ENCODE measurements around the gene PLCD1. TPM values are rescaled to one million over a fixed set of nuclear protein-coding genes. Genes with fewer than 3 reads are reported as not detected.
A peak's percentile ranks its signal among the peaks of the same experiment; 100 is the strongest.

PLCD1 gene
- total RNA-seq, 6 donors from 2014 or later = 20.8 to 80.1 (median 36.1) TPM

GRCh38 chr3:38043486-38043885 is 14.0 kb upstream of the PLCD1 start:
- Histone ChIP-seq H3K4me1 (peaks cover 12 to 20% (median 16%) of the 10 kb centered on the region in 4 donors), H3K36me3 (no peaks in the 10 kb centered on the region), H3K27me3 (no peaks in the 10 kb centered on the region), H3K27ac (no peak overlapping the region), H3K9me3 (no peaks in the 10 kb centered on the region), H3K4me3 (no peak overlapping the region)
- TF ChIP-seq POLR2AphosphoS5 (IDR thresholded peaks at IDR 0.05) (no peak), POLR2A (IDR thresholded peaks at IDR 0.05) (no peak), EP300 (IDR thresholded peaks at IDR 0.05) (no peak)
- TF ChIP-seq, protein P1, sequence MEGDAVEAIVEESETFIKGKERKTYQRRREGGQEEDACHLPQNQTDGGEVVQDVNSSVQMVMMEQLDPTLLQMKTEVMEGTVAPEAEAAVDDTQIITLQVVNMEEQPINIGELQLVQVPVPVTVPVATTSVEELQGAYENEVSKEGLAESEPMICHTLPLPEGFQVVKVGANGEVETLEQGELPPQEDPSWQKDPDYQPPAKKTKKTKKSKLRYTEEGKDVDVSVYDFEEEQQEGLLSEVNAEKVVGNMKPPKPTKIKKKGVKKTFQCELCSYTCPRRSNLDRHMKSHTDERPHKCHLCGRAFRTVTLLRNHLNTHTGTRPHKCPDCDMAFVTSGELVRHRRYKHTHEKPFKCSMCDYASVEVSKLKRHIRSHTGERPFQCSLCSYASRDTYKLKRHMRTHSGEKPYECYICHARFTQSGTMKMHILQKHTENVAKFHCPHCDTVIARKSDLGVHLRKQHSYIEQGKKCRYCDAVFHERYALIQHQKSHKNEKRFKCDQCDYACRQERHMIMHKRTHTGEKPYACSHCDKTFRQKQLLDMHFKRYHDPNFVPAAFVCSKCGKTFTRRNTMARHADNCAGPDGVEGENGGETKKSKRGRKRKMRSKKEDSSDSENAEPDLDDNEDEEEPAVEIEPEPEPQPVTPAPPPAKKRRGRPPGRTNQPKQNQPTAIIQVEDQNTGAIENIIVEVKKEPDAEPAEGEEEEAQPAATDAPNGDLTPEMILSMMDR (IDR thresholded peaks at IDR 0.05) = no peak
- 75 to 84% methylated on average over 4 of the region's 4 CpGs for WGBS, 2 donors
- DNase-seq = no peak
- ATAC-seq (ENCODE audit: low FRiP score in 2 of 2) = no peak

DNA sequence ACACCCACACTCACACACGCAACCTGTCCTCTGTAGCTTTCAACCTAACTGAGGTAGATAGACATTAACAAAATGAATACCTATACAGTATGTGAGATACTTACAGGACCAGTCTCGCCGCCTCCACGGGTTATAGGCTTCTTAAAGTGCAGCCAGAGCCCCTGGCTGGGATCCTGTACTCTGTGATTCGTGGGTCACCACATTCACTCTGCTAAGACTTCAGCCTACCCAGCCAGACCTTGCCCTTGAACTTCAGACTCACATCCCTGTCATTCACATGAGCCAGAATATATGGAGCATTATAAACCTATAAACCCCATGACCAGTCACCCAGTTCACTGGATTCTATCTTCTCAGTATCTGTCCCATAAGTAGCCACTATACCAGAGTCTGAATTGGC is 11.0 kb upstream of the PLCD1 start:
- H3K4me3 ChIP-seq = peak overlapping the region in 1 of 4 donors; percentile 59
- H3K9me3 ChIP-seq = no peaks in the 10 kb centered on the region
- 91 to 94% methylated on average over 5 of the region's 5 CpGs for WGBS, 2 donors
- peak overlapping the region in 1 of 4 donors; percentile 74 for H3K27ac ChIP-seq
- H3K4me1 ChIP-seq = peaks cover 13 to 21% (median 18%) of the 10 kb centered on the region in 4 donors
- DNase-seq (no peak), ATAC-seq (ENCODE audit: low FRiP score in 2 of 2) (no peak)
- H3K36me3 ChIP-seq = no peaks in the 10 kb centered on the region
- TF ChIP-seq POLR2AphosphoS5 (IDR thresholded peaks at IDR 0.05) (no peak), POLR2A (IDR thresholded peaks at IDR 0.05) (no peak), EP300 (IDR thresholded peaks at IDR 0.05) (no peak)
- TF ChIP-seq, protein P1 (IDR thresholded peaks at IDR 0.05) = no peak
- no peaks in the 10 kb centered on the region for H3K27me3 ChIP-seq

DNA sequence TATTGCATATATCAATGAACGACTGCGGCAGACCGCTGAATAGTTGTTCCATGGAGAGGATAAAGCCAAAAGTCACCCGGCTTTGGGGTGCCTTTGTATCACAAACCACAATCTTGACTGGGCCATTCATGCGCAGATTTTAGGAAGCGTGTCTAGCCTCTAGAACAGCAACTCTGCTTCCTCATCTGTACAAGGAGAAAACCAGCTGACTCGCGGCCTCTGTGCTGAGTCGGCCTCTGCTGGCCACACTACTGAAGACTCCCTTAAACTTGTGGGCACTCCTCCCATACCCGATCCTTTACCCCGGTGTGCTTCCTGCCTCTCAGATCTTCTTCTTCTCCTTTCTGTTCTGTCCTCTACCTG is 10.4 kb upstream of the PLCD1 start:
- Histone ChIP-seq H3K9me3 (no peaks in the 10 kb centered on the region), H3K4me1 (peaks cover 13 to 21% (median 18%) of the 10 kb centered on the region in 4 donors), H3K27me3 (no peaks in the 10 kb centered on the region), H3K4me3 (peak overlapping the region in 3 of 4 donors; percentile 59 to 65 (median 62)), H3K27ac (peak overlapping the region in 3 of 4 donors; percentile 26 to 74 (median 57)), H3K36me3 (no peaks in the 10 kb centered on the region)
- TF ChIP-seq, protein P1 (IDR thresholded peaks at IDR 0.05) = peak in 4 of 6 experiments; percentile 12 to 40 (median 19)
- TF ChIP-seq POLR2AphosphoS5 (IDR thresholded peaks at IDR 0.05) (no peak), EP300 (IDR thresholded peaks at IDR 0.05) (no peak), POLR2A (IDR thresholded peaks at IDR 0.05) (no peak)
- ATAC-seq (ENCODE audit: low FRiP score in 2 of 2) = peak; percentile 91 to 94
- 29 to 35% methylated on average over 11 of the region's 11 CpGs for WGBS, 2 donors
- peak in 1 of 2 donors; percentile 89 for DNase-seq

DNA sequence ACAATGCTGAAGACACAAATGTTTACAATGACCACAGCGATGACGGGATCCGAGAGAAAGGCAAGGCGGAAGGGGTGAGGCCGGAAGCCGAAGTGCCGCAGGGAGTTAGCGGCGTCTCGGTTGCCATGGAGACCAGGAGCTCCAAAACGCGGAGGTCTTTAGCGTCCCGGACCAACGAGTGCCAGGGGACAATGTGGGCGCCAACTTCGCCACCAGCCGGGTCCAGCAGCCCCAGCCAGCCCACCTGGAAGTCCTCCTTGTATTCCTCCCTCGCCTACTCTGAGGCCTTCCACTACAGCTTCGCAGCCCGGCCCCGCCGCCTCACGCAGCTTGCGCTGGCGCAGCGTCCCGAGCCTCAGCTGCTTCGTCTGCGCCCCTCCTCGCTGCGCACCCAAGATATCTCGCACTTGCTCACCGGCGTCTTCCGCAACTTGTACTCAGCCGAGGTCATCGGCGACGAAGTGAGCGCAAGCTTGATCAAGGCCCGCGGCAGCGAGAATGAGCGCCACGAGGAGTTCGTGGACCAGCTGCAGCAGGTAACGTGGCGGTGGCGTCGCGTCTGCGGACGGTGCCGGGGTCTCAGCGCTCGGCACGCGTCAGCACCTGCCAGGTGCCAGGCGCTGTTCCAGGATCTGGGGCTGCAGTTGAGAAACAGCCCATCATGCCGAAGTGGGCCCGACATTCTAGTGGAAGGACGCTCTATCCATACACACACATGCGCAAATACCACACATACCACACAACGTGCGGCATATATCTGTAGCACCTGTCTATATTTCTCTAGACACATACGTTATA is 9.9 kb upstream of the PLCD1 start, which contains the start of gene DLEC1:
TSS of gene DLEC1 (plus strand) at position 108 of the 798 bp plus-strand sequence. CDS start at position 126, 18 bp downstream.
- Histone ChIP-seq H3K9me3 (no peaks in the 10 kb centered on the region), H3K27me3 (no peaks in the 10 kb centered on the region), H3K36me3 (no peaks in the 10 kb centered on the region), H3K4me3 (peak within 1 kb of the TSS; percentile 18 to 65 (median 60)), H3K4me1 (peaks cover 13 to 21% (median 18%) of the 10 kb centered on the region in 4 donors), H3K27ac (peak within 1 kb of the TSS; percentile 26 to 74 (median 44))
- TF ChIP-seq POLR2A (IDR thresholded peaks at IDR 0.05) (peak in 1 of 4 donors; percentile 21), POLR2AphosphoS5 (IDR thresholded peaks at IDR 0.05) (peak; percentile 34 to 54), EP300 (IDR thresholded peaks at IDR 0.05) (no peak)
- TF ChIP-seq, protein P1 (IDR thresholded peaks at IDR 0.05) = no peak
- 4 to 12% methylated on average over 7 to 55 of the region's 67 CpGs for WGBS, 2 donors
- peak; percentile 65 to 88 for ATAC-seq (ENCODE audit: low FRiP score in 2 of 2)
- peak; percentile 88 to 91 for DNase-seq
